SK-N-SH (cell line): ENCODE results near the gene SEMA6C.

Experiments
- CHD2 ChIP-seq: fragments of 150-350 bp; IDR thresholded peaks from 2 replicates; pipeline ENCODE4 v1.6.1; 2018; ENCODE audit warnings: low read length; ENCODE audit not compliant: partially characterized antibody
- EZH2phosphoT487 ChIP-seq: fragments of 200-600 bp; sonication (generic); IDR thresholded peaks from 2 replicates; pipeline ENCODE4 v1.6.1; 2017; ENCODE audit warnings: low read depth, mixed run types, mild to moderate bottlenecking, antibody characterized with exemption, moderate library complexity, borderline replicate concordance
- FOXM1 ChIP-seq: IDR thresholded peaks from 2 replicates; pipeline ENCODE4 v1.4.0; 2012; ENCODE audit warnings: low read depth, mild to moderate bottlenecking
- MXI1 ChIP-seq: IDR thresholded peaks from 2 replicates; pipeline ENCODE4 v1.6.1; 2012; ENCODE audit warnings: mild to moderate bottlenecking, low read depth, low read length, improper control_type of control experiment
- POLR2AphosphoS5 ChIP-seq: IDR thresholded peaks from 2 replicates; pipeline ENCODE4 v1.6.1; 2012; ENCODE audit warnings: low read depth, low read length
- RCOR1 ChIP-seq: fragments of 150-350 bp; IDR thresholded peaks from 2 replicates; pipeline ENCODE4 v1.6.1; 2017; ENCODE audit warnings: antibody characterized with exemption, low read length
- REST ChIP-seq: IDR thresholded peaks from 2 replicates; pipeline ENCODE4 v1.6.1; 2012; ENCODE audit warnings: mild to moderate bottlenecking, low read depth, low read length, moderate library complexity
- TAF1 ChIP-seq: IDR thresholded peaks from 2 replicates; pipeline ENCODE4 v1.6.1; 2012; ENCODE audit warnings: low read depth, mild to moderate bottlenecking, low read length, moderate library complexity, borderline replicate concordance
- USF2 ChIP-seq: fragments of 150-350 bp; IDR thresholded peaks from 2 replicates; pipeline ENCODE4 v1.6.1; 2017; ENCODE audit warnings: antibody characterized with exemption, low read length, low read depth, borderline replicate concordance
- YY1 ChIP-seq: IDR thresholded peaks from 2 replicates; pipeline ENCODE4 v1.4.0; 2012; ENCODE audit warnings: low read depth, mild to moderate bottlenecking
- ZBTB33 ChIP-seq: IDR thresholded peaks from 2 replicates; pipeline ENCODE4 v1.4.0; 2012; ENCODE audit warnings: low read depth, borderline replicate concordance
- TF ChIP-seq, protein P1 (sequence below): fragments of 200-600 bp; sonication (generic); IDR thresholded peaks from 2 replicates; pipeline ENCODE4 v1.6.1; 2017; ENCODE audit warnings: antibody characterized with exemption, mild to moderate bottlenecking, moderate library complexity
- TF ChIP-seq, protein P2 (sequence below): IDR thresholded peaks from 2 replicates; pipeline ENCODE4 v1.4.0; 2012; ENCODE audit warnings: low read depth
- TF ChIP-seq, protein P3 (sequence below): IDR thresholded peaks from 2 replicates; pipeline ENCODE4; 2012

- TF ChIP-seq, protein P1, sequence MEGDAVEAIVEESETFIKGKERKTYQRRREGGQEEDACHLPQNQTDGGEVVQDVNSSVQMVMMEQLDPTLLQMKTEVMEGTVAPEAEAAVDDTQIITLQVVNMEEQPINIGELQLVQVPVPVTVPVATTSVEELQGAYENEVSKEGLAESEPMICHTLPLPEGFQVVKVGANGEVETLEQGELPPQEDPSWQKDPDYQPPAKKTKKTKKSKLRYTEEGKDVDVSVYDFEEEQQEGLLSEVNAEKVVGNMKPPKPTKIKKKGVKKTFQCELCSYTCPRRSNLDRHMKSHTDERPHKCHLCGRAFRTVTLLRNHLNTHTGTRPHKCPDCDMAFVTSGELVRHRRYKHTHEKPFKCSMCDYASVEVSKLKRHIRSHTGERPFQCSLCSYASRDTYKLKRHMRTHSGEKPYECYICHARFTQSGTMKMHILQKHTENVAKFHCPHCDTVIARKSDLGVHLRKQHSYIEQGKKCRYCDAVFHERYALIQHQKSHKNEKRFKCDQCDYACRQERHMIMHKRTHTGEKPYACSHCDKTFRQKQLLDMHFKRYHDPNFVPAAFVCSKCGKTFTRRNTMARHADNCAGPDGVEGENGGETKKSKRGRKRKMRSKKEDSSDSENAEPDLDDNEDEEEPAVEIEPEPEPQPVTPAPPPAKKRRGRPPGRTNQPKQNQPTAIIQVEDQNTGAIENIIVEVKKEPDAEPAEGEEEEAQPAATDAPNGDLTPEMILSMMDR = no peak
- TF ChIP-seq CHD2 (no peak), USF2 (no peak), FOXM1 (no peak), YY1 (no peak), REST (no peak), RCOR1 (no peak), POLR2AphosphoS5 (no peak), MXI1 (no peak), TAF1 (no peak), EZH2phosphoT487 (no peak), ZBTB33 (no peak)
- TF ChIP-seq, protein P2, sequence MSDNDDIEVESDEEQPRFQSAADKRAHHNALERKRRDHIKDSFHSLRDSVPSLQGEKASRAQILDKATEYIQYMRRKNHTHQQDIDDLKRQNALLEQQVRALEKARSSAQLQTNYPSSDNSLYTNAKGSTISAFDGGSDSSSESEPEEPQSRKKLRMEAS = no peak
- TF ChIP-seq, protein P3, sequence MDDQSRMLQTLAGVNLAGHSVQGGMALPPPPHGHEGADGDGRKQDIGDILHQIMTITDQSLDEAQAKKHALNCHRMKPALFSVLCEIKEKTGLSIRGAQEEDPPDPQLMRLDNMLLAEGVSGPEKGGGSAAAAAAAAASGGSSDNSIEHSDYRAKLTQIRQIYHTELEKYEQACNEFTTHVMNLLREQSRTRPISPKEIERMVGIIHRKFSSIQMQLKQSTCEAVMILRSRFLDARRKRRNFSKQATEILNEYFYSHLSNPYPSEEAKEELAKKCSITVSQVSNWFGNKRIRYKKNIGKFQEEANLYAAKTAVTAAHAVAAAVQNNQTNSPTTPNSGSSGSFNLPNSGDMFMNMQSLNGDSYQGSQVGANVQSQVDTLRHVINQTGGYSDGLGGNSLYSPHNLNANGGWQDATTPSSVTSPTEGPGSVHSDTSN = no peak
Observed at GRCh38 chr1:151098126-151098525, 48.3 kb downstream of the SEMA6C start.
